ENCODE measurements around the gene MYO5C. TPM values are rescaled to one million over a fixed set of nuclear protein-coding genes. Genes with fewer than 3 reads are reported as not detected.

MYO5C gene, protein sequence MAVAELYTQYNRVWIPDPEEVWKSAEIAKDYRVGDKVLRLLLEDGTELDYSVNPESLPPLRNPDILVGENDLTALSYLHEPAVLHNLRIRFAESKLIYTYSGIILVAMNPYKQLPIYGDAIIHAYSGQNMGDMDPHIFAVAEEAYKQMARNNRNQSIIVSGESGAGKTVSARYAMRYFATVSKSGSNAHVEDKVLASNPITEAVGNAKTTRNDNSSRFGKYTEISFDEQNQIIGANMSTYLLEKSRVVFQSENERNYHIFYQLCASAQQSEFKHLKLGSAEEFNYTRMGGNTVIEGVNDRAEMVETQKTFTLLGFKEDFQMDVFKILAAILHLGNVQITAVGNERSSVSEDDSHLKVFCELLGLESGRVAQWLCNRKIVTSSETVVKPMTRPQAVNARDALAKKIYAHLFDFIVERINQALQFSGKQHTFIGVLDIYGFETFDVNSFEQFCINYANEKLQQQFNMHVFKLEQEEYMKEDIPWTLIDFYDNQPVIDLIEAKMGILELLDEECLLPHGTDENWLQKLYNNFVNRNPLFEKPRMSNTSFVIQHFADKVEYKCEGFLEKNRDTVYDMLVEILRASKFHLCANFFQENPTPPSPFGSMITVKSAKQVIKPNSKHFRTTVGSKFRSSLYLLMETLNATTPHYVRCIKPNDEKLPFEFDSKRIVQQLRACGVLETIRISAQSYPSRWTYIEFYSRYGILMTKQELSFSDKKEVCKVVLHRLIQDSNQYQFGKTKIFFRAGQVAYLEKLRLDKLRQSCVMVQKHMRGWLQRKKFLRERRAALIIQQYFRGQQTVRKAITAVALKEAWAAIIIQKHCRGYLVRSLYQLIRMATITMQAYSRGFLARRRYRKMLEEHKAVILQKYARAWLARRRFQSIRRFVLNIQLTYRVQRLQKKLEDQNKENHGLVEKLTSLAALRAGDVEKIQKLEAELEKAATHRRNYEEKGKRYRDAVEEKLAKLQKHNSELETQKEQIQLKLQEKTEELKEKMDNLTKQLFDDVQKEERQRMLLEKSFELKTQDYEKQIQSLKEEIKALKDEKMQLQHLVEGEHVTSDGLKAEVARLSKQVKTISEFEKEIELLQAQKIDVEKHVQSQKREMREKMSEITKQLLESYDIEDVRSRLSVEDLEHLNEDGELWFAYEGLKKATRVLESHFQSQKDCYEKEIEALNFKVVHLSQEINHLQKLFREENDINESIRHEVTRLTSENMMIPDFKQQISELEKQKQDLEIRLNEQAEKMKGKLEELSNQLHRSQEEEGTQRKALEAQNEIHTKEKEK (N-terminal part only)
- total RNA-seq = 18.4 and 19.4 TPM in 2 replicates
- polyA plus RNA-seq = 4.2 and 7.5 TPM in 2 replicates
- polyA plus RNA-seq (2011; cell fraction: cytosol; rRNA removed) = 4.1 and 5.1 TPM in 2 replicates
- 20.3 and 23.1 TPM in 2 replicates for polyA plus RNA-seq (2011; cell fraction: nucleus; rRNA removed)
- 3.4 TPM in 2 replicates for polyA plus RNA-seq (2012)
- 37.4 and 39.6 TPM in 2 replicates for polyA minus RNA-seq
- 4.5 TPM for polyA minus RNA-seq (2011; cell fraction: cytosol; rRNA and poly(A)+ RNA removed)
- 27.8 and 34.3 TPM in 2 replicates for polyA minus RNA-seq (2011; cell fraction: nucleus; rRNA and poly(A)+ RNA removed)
- percentile 63 among the genes with signal in this experiment for Bru-seq, nascent RNA
- BruChase-seq, experiment 1, labeled RNA remaining after a 6-hour chase = percentile 58 among the genes with signal in this experiment
- BruChase-seq, experiment 2, labeled RNA remaining after a 2-hour chase = percentile 59 among the genes with signal in this experiment
- long read RNA-seq, partial matches to known transcripts = 10 of 16 reads
- long read RNA-seq, other reads (novel, unspliced or antisense) = 6 of 16 reads

GRCh38 chr15:52295421-52296001, at the start of gene MYO5C:
Gene MYO5C, minus strand, starts transcription at chr15:52295804. Its CDS starts 168 bp downstream, at chr15:52295636.
- H3K27me3 ChIP-seq (ENCODE audit: control insufficient read depth in 2 of 2, insufficient read depth in 2 of 2, low read length in 2 of 2) = peaks cover 0 to 3% of the 10 kb centered on the region in 2 experiments
- no peaks in the 10 kb centered on the region for H3K36me3 ChIP-seq (ENCODE audit: control insufficient read depth in 2 of 2, extremely low read depth in 1 of 2, insufficient read depth in 2 of 2, low read length in 2 of 2)
- FAIRE-seq (peak; percentile 71), DNase-seq (ENCODE audit: low read depth, low spot score) (peak; percentile 95)
- ChIA-PET CTCF (interaction anchor here (0.7 to 2.0 kb wide), 6 partner anchors 14 to 440 kb away, joined by 3 to 7 read pairs (median 4); no protein-coding TSS in a partner anchor), POLR2A (interaction anchor here (0.6 to 1.8 kb wide), 2 partner anchors 34 to 61 kb away, joined by 8 to 14 read pairs; no protein-coding TSS in a partner anchor)
- TF ChIP-seq MAX (IDR thresholded peaks at IDR 0.05; ENCODE audit: insufficient read depth, insufficient read length) (no peak), POLR2AphosphoS5 (IDR thresholded peaks at IDR 0.05; ENCODE audit: insufficient read depth, low read depth, low read length) (peak; percentile 34)
- peak within 1 kb of the TSS; percentile 60 for H3K9ac ChIP-seq (replicated peaks; ENCODE audit: extremely low read depth, insufficient read depth, low read length)
- peak within 1 kb of the TSS; percentile 32 to 72 (median 57) for H3K4me3 ChIP-seq (replicated peaks in 1 of 3; ENCODE audit: insufficient read depth in 1 of 3, low read depth in 1 of 3, low read length in 3 of 3)
- H3K79me2 ChIP-seq (ENCODE audit: control insufficient read depth, insufficient read depth, low read length) = no peaks in the 10 kb centered on the region
- H3K4me2 ChIP-seq (ENCODE audit: insufficient read depth, low read length) = peak within 1 kb of the TSS; percentile 87
- H4K20me1 ChIP-seq (replicated peaks; ENCODE audit: control insufficient read depth, extremely low read depth, insufficient read depth, low read length) = no peaks in the 10 kb centered on the region
- H3K27ac ChIP-seq (ENCODE audit: insufficient read depth, low read depth, low read length) = no peak within 1 kb of the TSS
- peaks cover 8% of the 10 kb centered on the region for H3K4me1 ChIP-seq (ENCODE audit: control insufficient read depth, extremely low read depth, insufficient read depth, low read length)
- H3K9me3 ChIP-seq (replicated peaks; ENCODE audit: control insufficient read depth, insufficient read depth, low read length) = no peaks in the 10 kb centered on the region
- dilution Hi-C loops (cut with MboI; ENCODE audit: extremely low pct_ligation_motif_present, low sequenced_read_pairs) = no loop called here
- H3K9me1 ChIP-seq (replicated peaks; ENCODE audit: control insufficient read depth, extremely low read depth, insufficient read depth, low read length) = no peaks in the 10 kb centered on the region
- intact Hi-C loops (cut with micrococcal nuclease) = loop anchor here (1.0 kb wide), 1 partner anchor 33 kb away; no protein-coding TSS in a partner anchor
- peak within 1 kb of the TSS; percentile 86 for H2AFZ ChIP-seq (ENCODE audit: low read depth, low read length)
- BruUV-seq (replicated peaks) = no TSS peak
